Neural progenitor cell (in vitro differentiated cells): ENCODE results near the gene HYAL3.

Experiments used
- CTCF ChIP-seq: fragments of 200-600 bp; sonication (generic); IDR thresholded peaks from 2 replicates; pipeline ENCODE4 v1.5.1; 2017; ENCODE audit warnings: antibody characterized with exemption, mild to moderate bottlenecking
- EZH2 ChIP-seq: fragments of 200-600 bp; sonication (generic); IDR thresholded peaks from 2 replicates; pipeline ENCODE4 v1.6.1; 2017; ENCODE audit warnings: antibody characterized with exemption, mild to moderate bottlenecking, moderate library complexity
- EZH2phosphoT487 ChIP-seq: fragments of 200-600 bp; sonication (generic); IDR thresholded peaks from 2 replicates; pipeline ENCODE4 v1.6.1; 2017; ENCODE audit warnings: antibody characterized with exemption

DNA sequence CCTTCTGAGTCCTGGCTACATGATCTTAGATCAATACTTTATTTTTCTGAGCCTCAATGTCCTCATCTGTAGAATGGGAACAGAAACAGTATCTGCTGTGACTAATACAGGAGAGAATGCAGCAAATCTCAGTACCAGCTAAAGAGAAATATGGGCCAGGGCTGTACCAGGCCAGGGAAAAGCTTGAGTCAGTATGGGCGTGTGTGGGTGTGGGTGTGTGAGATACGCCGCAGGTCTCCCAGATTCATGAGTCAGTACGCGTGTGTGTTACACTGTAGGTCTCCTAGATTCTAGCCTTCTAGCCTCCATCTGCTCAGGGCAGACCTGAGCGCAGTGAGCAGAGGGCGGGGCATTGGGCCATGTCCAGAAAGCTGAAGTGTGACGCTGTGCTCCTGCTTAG, 48.0 kb downstream of the HYAL3 start:
- TF ChIP-seq CTCF (no peak), EZH2phosphoT487 (no peak), EZH2 (no peak)
